Cerebellar cortex (tissue), 1 donor: ENCODE results near the gene FAM200C.

ENCODE experiments used
- DNase-seq: peaks from one replicate; pipeline ENCODE4 v3.0.0-alpha.2; 2015; ENCODE audit warnings: low spot score

The FAM200C gene

GRCh38 chr5:160367261-160367660 is 32.6 kb downstream of the FAM200C start:
- no peak for DNase-seq

- DNase-seq = no peak
Observed at GRCh38 chr5:160366230-160366629, 33.6 kb downstream of the FAM200C start.

GRCh38 chr5:160363660-160364395 is 36.0 kb downstream of the FAM200C start:
- DNase-seq = no peak

- DNase-seq = no peak
Observed at GRCh38 chr5:160363211-160363610, 36.6 kb downstream of the FAM200C start.

GRCh38 chr5:160361624-160362228 is 38.1 kb downstream of the FAM200C start:
- no peak for DNase-seq

- DNase-seq = no peak
Observed at GRCh38 chr5:160360310-160360709, 39.5 kb downstream of the FAM200C start.

- DNase-seq = no peak
Observed at GRCh38 chr5:160359816-160360215, 40.0 kb downstream of the FAM200C start.

GRCh38 chr5:160359242-160359641 is 40.6 kb downstream of the FAM200C start:
- DNase-seq = no peak

GRCh38 chr5:160357861-160358411 is 41.9 kb downstream of the FAM200C start:
- peak; percentile 82 for DNase-seq

GRCh38 chr5:160357394-160357793 is 42.5 kb downstream of the FAM200C start:
- no peak for DNase-seq

- peak; percentile 39 for DNase-seq
Observed at GRCh38 chr5:160356550-160357347, 43.1 kb downstream of the FAM200C start.

- DNase-seq = no peak
Observed at GRCh38 chr5:160354666-160355065, 45.2 kb downstream of the FAM200C start.

- peak; percentile 91 for DNase-seq
Observed at GRCh38 chr5:160353379-160353778, 46.5 kb downstream of the FAM200C start.

- no peak for DNase-seq
Observed at GRCh38 chr5:160352308-160352707, 47.5 kb downstream of the FAM200C start.

GRCh38 chr5:160349935-160350303 is 49.9 kb downstream of the FAM200C start:
- DNase-seq = no peak

- DNase-seq = no peak
Observed at GRCh38 chr5:160349249-160349934, 50.5 kb downstream of the FAM200C start.

GRCh38 chr5:160348080-160348479 is 51.8 kb downstream of the FAM200C start:
- no peak for DNase-seq

GRCh38 chr5:160347448-160347847 is 52.4 kb downstream of the FAM200C start:
- DNase-seq = no peak
